Measurements from ENCODE around the gene CENPB.

Gene CENPB

GRCh38 chr20:3764659-3765058 lies 21.9 kb downstream of the CENPB start:
- no peak for DNase-seq

GRCh38 chr20:3763671-3764601 lies 22.6 kb downstream of the CENPB start:
- no peak for DNase-seq

GRCh38 chr20:3760655-3761348 lies 25.7 kb downstream of the CENPB start:
- DNase-seq = no peak

GRCh38 chr20:3759884-3760283 lies 26.7 kb downstream of the CENPB start:
- no peak for DNase-seq

- DNase-seq = no peak
These were observed 27.2 kb downstream of the CENPB start for GRCh38 chr20:3759316-3759823.

DNA sequence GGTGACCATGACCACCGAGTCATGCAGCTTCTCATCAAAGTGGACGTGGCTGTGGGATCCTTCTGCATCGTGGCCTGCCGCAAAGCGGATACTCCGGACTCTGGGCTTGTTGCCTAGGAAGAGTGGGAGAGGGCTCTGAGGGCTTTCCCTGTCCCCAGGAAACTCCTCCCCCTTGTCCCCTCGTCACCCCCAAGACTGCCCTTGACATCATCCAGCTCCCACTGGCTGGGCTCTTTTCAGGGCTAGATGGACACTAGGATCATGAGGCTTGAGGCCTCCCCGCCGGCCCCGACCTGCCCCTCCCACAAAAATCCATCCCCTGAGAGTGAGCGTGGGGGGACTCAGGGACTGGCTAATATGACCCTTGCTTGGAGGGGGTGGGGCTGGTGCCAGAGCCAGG lies 28.0 kb downstream of the CENPB start:
- DNase-seq = no peak

DNA sequence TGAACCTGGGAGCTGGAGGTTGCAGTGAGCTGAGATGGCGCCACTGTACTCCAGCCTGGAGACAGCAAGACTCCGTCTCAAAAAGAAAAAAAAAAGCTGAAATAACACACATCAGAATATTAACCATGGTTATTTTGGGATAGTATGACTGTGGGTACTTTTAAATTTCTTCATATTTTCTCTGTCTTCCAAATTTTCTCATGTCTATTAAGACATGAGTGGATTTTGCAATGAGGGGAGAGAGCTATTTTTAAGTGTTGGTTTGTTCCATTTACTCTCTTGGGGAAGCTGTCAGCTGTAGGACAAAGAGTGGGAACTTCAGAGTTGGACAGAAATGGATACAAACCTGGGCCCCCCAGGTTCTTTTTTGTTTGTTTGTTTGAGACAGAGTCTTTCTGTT lies 29.3 kb downstream of the CENPB start:
- DNase-seq = no peak

DNA sequence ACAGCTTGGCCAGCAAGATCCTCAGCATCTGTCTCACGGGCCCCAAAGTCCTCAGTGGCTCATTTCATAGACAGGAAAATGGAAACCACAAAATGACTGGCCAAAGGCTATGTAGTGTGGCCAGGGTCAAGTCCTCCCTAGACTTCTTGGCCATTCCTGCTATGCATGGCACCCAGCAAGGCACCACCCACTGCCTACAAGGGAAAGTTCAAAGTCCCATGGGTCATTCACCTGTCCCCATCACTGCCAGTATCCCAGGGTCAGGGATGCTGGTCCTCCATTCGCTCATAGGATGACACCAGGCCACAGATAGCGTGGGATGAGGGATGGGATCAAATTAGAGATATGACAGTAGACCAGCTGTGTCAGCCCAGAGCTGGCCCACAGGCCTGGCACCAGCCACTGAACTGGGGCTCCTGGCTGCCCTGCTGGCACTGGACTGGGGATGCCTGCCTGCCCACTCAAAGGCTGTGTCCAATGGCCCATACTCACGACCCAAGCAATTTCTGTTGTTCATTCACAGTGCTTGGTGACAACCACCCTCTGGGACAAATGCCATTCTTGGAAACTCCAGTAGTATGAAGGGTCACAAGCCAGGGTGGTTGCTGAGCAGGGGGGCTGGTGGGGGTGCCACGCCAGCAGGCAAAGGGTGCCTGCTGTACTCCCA lies 30.6 kb downstream of the CENPB start:
- DNase-seq = no peak

GRCh38 chr20:3755269-3755668 lies 31.3 kb downstream of the CENPB start:
- no peak for DNase-seq

DNA sequence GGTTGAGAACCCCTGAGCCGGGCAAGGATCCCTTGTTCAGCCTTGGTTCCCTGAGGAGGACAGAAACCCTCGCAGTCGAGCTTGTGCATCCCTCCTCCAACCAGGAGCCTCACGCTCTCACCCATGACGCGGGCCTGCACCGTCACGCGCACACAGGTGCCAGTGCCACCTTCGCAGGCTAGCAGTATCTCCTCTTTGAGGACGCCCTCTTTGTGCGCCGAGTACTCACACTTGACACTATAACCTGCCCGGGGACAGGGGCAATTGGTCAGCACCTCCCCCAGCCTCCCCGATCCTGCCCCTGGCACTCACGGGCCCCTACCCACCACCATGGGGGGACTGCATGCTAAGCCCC lies 32.3 kb downstream of the CENPB start:
- DNase-seq = no peak

- no peak for DNase-seq
These were observed 32.9 kb downstream of the CENPB start for GRCh38 chr20:3753501-3754275.

DNA sequence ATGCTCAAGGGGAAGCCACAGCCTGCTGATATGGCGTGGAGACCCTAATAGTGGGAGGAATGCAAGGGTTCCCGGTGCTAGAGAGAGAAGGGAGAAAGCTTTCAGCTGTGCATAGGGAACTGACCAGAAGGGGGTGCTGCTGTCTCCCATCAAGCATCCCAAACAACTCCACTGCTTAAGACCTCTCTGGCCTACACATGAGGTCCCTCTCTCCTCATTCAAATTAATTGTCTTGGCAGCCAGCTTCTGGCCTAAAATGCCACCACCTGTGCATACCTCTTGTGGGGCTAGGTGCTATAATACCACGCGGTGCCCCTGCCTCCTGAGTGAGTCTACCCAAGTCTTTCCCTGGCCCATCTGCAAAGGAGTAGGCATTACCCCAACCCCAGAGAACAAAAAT lies 33.4 kb downstream of the CENPB start:
- peak in 1 of 2 experiments; percentile 55 for DNase-seq

DNA sequence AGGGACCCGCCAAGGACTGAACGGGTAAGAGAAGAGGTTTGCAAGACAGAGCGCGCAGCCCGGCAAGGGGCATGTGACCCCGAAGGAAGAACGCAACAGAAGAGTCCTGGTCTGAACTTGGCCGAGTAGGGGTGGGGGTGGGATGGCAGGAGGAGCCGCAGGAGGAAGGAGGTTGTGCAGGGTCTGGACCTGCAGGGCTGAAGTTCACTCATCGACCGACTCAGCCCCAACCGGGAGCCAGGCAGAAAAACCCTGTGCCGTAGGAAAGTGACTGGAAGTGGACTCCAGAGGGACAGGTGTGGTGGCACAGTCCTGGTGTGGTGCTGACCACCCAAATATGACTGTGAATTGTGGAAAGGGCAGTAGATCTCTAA lies 34.2 kb downstream of the CENPB start:
- no peak for DNase-seq

GRCh38 chr20:3751675-3752385 lies 34.7 kb downstream of the CENPB start:
- no peak for DNase-seq

GRCh38 chr20:3751305-3751674 lies 35.2 kb downstream of the CENPB start:
- no peak for DNase-seq

GRCh38 chr20:3749689-3750531 lies 36.6 kb downstream of the CENPB start:
- DNase-seq = peak; percentile 61 to 90

- DNase-seq = peak in 1 of 2 experiments; percentile 36
These were observed 37.4 kb downstream of the CENPB start for GRCh38 chr20:3749087-3749688.

DNA sequence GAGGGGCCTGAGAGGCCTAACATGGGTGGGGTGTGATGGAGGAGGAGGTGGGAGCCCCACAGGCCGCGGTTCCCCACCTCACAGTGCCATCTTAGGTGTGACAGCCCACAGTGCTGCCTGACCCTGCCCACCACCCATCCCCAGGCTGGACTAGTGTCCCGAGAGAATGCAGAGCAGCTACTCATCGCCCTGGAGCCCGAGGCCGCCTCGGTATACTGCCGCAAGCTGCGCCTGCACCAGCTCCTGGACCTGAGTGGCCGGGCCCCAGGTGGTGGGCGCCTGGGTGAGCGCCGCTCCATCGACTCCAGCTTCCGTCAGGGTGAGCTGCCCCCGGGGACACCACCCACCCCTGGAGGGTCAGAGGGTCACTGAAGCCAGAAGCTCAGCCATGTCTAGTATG lies 38.5 kb downstream of the CENPB start:
- no peak for DNase-seq

- DNase-seq = no peak
These were observed 39.1 kb downstream of the CENPB start for GRCh38 chr20:3747471-3747870.

DNA sequence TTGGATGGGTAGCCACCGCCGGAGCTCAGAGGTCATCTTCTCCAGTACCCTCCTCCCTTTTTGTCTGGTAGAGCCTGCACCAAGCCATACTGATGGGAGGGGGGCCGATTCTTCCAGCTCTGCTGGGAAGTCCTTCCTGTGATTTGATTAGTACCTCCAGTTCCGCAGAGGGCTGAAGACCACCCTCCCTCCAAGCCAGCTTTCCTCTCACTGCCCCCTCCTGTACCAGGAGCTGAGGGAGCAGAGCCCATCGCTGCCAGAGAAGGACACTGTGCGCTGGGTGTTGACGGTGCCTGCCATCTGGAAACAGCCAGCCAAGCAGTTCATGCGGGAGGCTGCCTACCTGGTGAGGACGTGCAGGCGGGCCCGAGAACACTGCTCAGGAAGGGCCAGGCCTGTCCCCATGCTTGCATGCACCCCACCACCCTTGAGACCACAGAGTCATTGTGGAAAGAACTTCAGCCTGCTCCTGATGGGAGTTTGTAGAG lies 40.8 kb downstream of the CENPB start:
- DNase-seq = no peak

Measured in NCI-H524 (cell line).